Measurements from ENCODE around the gene PLIN4. TPM values are rescaled to one million over a fixed set of nuclear protein-coding genes. Genes with fewer than 3 reads are reported as not detected.
"Not testable (repeated sequence)": the region's sequence is repeated elsewhere in the genome, so short reads cannot be mapped to it uniquely, and the experiment has no call there.

PLIN4 gene
- 58.1 TPM for total RNA-seq

- ATAC-seq (peak; percentile 83), DNase-seq (ENCODE audit: low spot score) (no peak)
- intact Hi-C loops (cut with DNase I): no loop called here
Measured at GRCh38 chr19:4518345-4519171, at the start of gene PLIN4. TSS of gene PLIN4 (minus strand) at chr19:4518486. CDS start at chr19:4518272, 214 bp downstream.

DNA sequence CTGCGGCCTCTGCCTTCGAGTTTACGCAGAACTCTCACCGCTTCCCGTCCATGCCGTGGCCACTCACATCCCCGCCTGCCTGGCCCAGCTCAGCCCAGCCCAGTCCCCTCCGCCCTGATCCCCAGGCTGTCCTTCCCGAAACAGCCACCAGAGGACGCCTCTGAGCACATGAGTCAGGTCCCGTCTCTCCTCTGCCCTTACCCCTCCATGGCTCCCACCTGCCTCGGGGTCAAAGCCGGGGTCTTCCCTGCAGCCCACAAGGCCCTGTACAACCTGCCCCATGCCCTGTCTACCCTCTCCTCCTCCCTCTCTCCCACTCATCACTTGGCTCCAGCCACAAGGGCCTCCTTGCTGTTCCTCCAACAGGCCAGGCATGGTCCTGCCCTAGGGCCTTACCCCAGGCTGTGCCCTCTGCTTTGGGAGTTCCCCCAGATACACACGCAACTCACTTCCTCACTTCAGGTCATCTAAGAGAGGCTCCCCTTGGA, 49.3 kb upstream of the PLIN4 start:
- ATAC-seq (peak; percentile 84), DNase-seq (ENCODE audit: low spot score) (peak; percentile 84)
- intact Hi-C loops (cut with DNase I): no loop called here

DNA sequence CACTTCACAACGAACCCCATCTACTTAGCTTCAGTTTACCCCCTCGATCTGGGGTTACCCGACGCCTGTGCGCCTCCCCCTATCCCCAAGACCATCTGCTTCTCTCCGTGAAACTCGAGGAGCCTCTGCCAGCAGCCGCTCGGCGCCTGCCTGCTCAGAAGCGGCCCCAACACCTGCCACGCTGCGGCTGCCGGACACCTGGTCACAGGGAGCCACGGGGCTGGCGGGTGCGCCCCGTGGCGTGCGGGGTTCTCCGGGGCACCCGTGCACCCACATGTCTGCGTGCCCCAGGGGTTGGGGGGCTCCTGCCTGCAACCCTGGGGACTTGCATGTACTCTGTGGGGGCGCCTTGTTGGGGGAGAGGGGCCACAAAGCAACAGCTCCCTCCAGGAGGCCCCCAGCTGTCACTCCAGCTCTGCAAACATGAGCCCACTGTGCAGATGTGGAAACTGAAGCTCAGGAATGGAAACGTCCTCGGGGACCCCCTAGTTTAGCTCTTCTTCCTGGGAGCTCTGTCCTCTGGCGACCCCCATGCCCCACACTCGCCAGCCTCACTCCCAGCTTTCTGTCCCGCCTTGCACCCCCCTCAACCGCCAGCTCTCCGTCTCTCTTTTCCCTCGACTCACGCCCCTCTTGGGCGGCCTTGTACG, 48.2 kb upstream of the PLIN4 start:
- no peak for DNase-seq (ENCODE audit: low spot score)
- no peak for ATAC-seq
- intact Hi-C loops (cut with DNase I): no loop called here

GRCh38 chr19:4563562-4563961, 45.3 kb upstream of the PLIN4 start:
- ATAC-seq: peak; percentile 16
- intact Hi-C loops (cut with DNase I); DNase-seq (ENCODE audit: low spot score): not testable (repeated sequence)

- ATAC-seq; DNase-seq (ENCODE audit: low spot score); intact Hi-C loops (cut with DNase I): not testable (repeated sequence)
Measured at GRCh38 chr19:4562085-4562484, 43.8 kb upstream of the PLIN4 start.

DNA sequence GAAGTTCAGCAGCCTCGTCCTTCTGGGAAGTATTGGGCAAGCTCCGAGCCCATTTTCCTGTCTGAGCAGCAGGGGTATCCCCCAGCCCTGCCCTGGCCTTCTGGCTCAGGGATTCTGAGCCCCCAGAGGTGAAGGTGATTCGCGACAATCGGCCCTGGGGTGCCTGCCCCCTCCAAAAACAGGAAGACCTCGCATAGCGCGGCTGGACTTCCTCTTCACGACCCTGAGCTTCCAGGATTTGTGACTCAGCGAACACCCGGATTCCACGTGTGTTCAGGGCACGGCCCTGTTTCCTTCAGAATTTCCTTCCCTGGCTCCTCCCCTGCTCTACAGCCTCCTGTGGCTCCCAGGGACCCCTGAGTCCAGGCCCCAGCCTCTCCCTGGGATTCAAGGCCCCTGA, 41.3 kb upstream of the PLIN4 start, which contains the start of gene SEMA6B:
TSS of gene SEMA6B (minus strand) at position 116 of the 400 bp plus-strand sequence. CDS start 1,227 bp downstream, outside the sequence.
- intact Hi-C loops (cut with DNase I): loop anchor here (10.0 kb wide), 1 partner anchor 75 kb away; the partner anchor contains the start of gene TNFAIP8L1
- peak; percentile 37 for ATAC-seq
- no peak for DNase-seq (ENCODE audit: low spot score)

GRCh38 chr19:4557971-4558941, 40.0 kb upstream of the PLIN4 start:
- no peak for DNase-seq (ENCODE audit: low spot score)
- intact Hi-C loops (cut with DNase I): loop anchor here (10.0 kb wide), 1 partner anchor 77 kb away; the partner anchor contains the start of gene TNFAIP8L1
- ATAC-seq: no peak

DNA sequence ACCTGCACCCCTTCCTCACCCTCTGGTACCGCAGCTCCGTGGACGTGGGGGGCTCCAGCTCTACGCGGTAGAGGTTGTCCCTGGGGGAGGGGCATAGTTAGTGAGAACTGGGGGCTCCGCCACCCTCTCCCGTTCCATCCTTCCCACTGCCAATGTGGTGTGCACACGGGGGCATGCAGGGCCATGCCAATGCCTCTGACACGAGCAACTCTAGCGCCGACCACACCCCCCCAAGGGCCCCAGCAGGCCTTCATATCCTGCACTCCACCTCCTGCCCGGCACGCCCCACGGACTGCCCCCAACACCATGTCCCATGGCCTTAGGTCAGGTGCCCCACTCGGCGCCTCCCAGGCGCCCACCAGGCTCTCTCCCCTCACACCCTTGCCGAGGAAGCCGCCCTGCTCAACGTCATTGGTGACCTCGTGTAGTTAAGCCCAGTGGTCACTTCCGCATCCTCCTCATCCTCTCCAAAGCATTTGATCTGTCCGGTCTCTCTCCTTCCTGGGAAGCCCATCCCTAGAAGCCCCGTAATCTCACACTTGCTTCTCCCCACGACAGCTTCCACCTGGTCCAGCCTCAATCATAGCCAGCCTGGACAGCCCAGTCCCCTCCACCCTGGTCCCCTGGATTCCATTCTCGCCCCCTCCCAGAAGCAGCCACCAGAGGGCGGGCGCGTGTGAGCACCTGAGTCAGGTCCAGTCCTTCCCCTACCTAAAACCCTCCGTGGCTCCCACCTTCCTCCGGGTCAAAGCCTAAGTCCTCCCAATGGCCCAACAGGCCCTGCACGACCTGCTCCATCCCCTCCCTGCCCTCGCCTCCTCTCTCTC, 39.1 kb upstream of the PLIN4 start:
- intact Hi-C loops (cut with DNase I): loop anchor here (10.0 kb wide), 1 partner anchor 77 kb away; the partner anchor contains the start of gene TNFAIP8L1
- ATAC-seq: no peak
- no peak for DNase-seq (ENCODE audit: low spot score)

GRCh38 chr19:4556597-4557127, 38.4 kb upstream of the PLIN4 start:
- no peak for DNase-seq (ENCODE audit: low spot score)
- intact Hi-C loops (cut with DNase I): loop anchor here (10.0 kb wide), 1 partner anchor 78 kb away; the partner anchor contains the start of gene TNFAIP8L1
- no peak for ATAC-seq

DNA sequence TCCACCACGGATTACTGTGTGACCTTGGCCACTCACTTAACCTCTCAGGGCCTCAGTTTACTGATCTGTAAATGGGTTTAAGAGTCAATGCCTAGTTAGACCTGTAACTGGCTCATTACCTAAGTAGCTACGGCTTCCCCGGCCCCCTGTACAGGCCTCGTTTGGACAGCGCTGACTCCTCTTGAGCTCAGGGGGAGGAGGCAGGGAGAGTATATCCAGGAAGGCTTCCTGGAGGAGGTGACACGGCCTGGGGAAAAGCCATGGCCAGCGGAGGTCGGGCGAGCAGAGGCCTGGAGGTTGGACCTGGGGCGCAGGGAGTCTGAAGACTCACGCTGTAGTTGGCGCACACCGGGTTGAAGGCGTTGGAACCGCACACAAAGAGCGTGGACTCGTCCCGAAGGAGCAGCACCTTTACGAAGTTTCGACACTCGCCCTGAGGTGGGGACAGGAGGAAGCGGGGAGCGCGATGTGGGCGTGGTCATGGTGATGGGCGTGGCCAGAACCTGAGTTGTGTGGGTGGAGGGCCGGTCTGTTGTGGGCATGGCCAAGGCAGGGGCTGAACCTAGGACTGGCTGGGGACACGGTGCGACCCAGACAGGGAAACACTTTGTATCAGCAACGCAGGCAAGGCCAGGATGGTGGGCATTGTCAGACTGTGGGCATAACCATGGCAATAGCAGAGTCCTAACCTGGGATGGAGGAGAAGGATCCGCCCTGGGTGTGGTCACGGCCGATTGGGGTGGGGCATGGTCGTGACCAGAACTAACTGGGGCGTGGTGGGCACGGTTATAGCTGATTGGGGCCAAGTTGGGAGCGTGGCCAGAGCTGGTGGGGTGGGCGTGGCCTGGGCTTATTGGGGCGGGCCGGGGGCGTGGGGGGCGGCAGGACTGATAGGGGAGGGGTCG, 37.6 kb upstream of the PLIN4 start:
- DNase-seq (ENCODE audit: low spot score) (no peak), ATAC-seq (no peak)
- intact Hi-C loops (cut with DNase I): loop anchor here (10.0 kb wide), 1 partner anchor 79 kb away; the partner anchor contains the start of gene TNFAIP8L1

DNA sequence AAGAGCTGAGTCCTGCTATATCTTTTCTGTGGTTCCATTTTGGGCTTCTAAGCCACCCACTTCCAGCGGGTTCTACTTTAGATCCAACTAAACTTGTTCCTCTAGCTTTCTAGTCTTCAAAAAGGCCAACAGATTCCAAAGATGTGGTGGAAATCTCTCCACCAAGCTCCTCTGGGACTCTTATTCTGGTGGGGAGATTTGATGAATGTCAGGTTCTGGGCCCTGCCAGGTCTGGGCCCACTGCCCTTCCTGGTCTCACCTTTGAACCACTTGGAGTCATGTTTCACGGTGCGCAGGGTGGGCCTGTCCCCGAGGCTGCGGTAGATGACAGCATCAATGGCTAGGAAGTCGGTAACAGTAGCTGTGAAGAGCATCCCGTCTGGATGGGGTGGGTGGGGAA, 36.4 kb upstream of the PLIN4 start:
- intact Hi-C loops (cut with DNase I): loop anchor here (10.0 kb wide), 1 partner anchor 80 kb away; the partner anchor contains the start of gene TNFAIP8L1
- DNase-seq (ENCODE audit: low spot score): no peak
- no peak for ATAC-seq

- no peak for DNase-seq (ENCODE audit: low spot score)
- intact Hi-C loops (cut with DNase I): loop anchor here (10.0 kb wide), 1 partner anchor 81 kb away; the partner anchor contains the start of gene TNFAIP8L1
- no peak for ATAC-seq
Measured at GRCh38 chr19:4553775-4554174, 35.5 kb upstream of the PLIN4 start.

- intact Hi-C loops (cut with DNase I): loop anchor here (10.0 kb wide), 1 partner anchor 82 kb away; the partner anchor contains the start of gene TNFAIP8L1
- DNase-seq (ENCODE audit: low spot score) (no peak), ATAC-seq (no peak)
Measured at GRCh38 chr19:4553092-4553695, 34.9 kb upstream of the PLIN4 start.

GRCh38 chr19:4552525-4552819, 34.2 kb upstream of the PLIN4 start:
- ATAC-seq: no peak
- intact Hi-C loops (cut with DNase I): loop anchor here (10.0 kb wide), 1 partner anchor 82 kb away; the partner anchor contains the start of gene TNFAIP8L1
- no peak for DNase-seq (ENCODE audit: low spot score)

DNA sequence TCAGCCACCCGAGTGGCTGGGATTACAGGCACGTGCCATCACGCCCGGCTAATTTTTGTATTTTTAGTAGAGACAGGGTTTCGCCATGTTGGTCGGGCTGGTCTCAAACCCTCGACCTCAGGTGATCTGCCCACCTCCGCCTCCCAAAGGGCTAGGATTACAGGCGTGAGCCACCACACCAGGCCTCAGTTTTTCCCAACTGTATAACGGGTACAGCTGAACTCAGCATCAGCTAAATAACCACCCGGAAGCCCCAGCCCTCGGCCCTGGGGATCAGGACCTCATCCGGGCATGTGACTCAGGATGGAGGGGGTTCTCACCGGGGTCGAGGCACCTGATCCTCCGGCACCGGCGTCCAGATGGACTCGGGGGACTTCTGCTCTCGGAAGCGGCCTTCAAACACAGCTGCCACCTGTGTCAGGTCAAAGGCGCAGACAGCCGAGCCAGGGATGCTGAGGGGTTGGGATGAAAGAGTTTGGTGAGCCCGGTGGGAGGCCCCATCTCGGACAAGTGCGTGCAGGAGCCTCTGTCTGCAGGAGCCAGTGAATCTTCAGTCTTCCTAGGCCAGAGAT, 32.3 kb upstream of the PLIN4 start:
- intact Hi-C loops (cut with DNase I): loop anchor here (10.0 kb wide), 1 partner anchor 84 kb away; the partner anchor contains the start of gene TNFAIP8L1
- DNase-seq (ENCODE audit: low spot score) (no peak), ATAC-seq (no peak)

Data from sciatic nerve (tissue), 2 donors.